GM18520 (cell line): ENCODE results near the gene ATAD3A.

Experiments
- ATAC-seq: cut with Tn5 transposase; IDR thresholded peaks from one replicate; pipeline ENCODE4 v1.9.1; 2021; ENCODE audit not compliant: unreplicated experiment

Gene ATAD3A

GRCh38 chr1:1537626-1538250 is 25.8 kb downstream of the ATAD3A start:
- ATAC-seq: no peak

- ATAC-seq: no peak
Observed at GRCh38 chr1:1538334-1538733, 26.4 kb downstream of the ATAD3A start.

- ATAC-seq: no peak
Observed at GRCh38 chr1:1538989-1539309, 27.0 kb downstream of the ATAD3A start.

- no peak for ATAC-seq
Observed at GRCh38 chr1:1539310-1540089, 27.5 kb downstream of the ATAD3A start.

GRCh38 chr1:1540090-1540817 is 28.3 kb downstream of the ATAD3A start, which contains the start of gene TMEM240:
Gene TMEM240 (minus strand): TSS chr1:1540624. CDS start chr1:1540346, 278 bp downstream.
- ATAC-seq: no peak

- no peak for ATAC-seq
Observed at GRCh38 chr1:1540818-1541628, 29.1 kb downstream of the ATAD3A start.

GRCh38 chr1:1541956-1542765 is 30.2 kb downstream of the ATAD3A start:
- no peak for ATAC-seq

- ATAC-seq: no peak
Observed at GRCh38 chr1:1542766-1543705, 31.1 kb downstream of the ATAD3A start.

GRCh38 chr1:1543706-1544099 is 31.7 kb downstream of the ATAD3A start:
- no peak for ATAC-seq

GRCh38 chr1:1544544-1544943 is 32.6 kb downstream of the ATAD3A start:
- no peak for ATAC-seq

- no peak for ATAC-seq
Observed at GRCh38 chr1:1545946-1546737, 34.2 kb downstream of the ATAD3A start.

GRCh38 chr1:1547011-1547410 is 35.0 kb downstream of the ATAD3A start:
- ATAC-seq: no peak

GRCh38 chr1:1547476-1547875 is 35.5 kb downstream of the ATAD3A start:
- no peak for ATAC-seq

GRCh38 chr1:1548591-1548990 is 36.6 kb downstream of the ATAD3A start:
- no peak for ATAC-seq

GRCh38 chr1:1550087-1550486 is 38.1 kb downstream of the ATAD3A start:
- ATAC-seq: no peak

- no peak for ATAC-seq
Observed at GRCh38 chr1:1550591-1551432, 38.9 kb downstream of the ATAD3A start.

GRCh38 chr1:1551524-1552262 is 39.7 kb downstream of the ATAD3A start:
- ATAC-seq: no peak
